HG02870 (cell line): ENCODE data around the gene KLRC4.
"Not testable (repeated sequence)": the region's sequence is repeated elsewhere in the genome, so short reads cannot be mapped to it uniquely, and the experiment has no call there.

Experiments
- ATAC-seq: cut with Tn5 transposase; IDR thresholded peaks from one replicate; pipeline ENCODE4 v1.9.1; 2021; ENCODE audit warnings: mild to moderate bottlenecking, moderate library complexity; ENCODE audit not compliant: unreplicated experiment

The KLRC4 gene

GRCh38 chr12:10409392-10409791, at the start of gene KLRC4:
TSS of gene KLRC4 (minus strand) at chr12:10409757. CDS start at chr12:10409575, 182 bp downstream.
- ATAC-seq = no peak

- no peak for ATAC-seq
Observed at GRCh38 chr12:10457760-10458159, 48.2 kb upstream of the KLRC4 start.

GRCh38 chr12:10456856-10457255, 47.3 kb upstream of the KLRC4 start:
- ATAC-seq = no peak

- no peak for ATAC-seq
Observed at GRCh38 chr12:10455766-10456165, 46.2 kb upstream of the KLRC4 start.

GRCh38 chr12:10454531-10454930, 45.0 kb upstream of the KLRC4 start:
- no peak for ATAC-seq

- ATAC-seq = no peak
Observed at GRCh38 chr12:10453156-10453555, 43.6 kb upstream of the KLRC4 start, which contains the start of gene KLRC1. TSS of gene KLRC1 (minus strand) at chr12:10453377. CDS start at chr12:10451156, 2,221 bp downstream.

- ATAC-seq = no peak
Observed at GRCh38 chr12:10448236-10448635, 38.7 kb upstream of the KLRC4 start.

- ATAC-seq = not testable (repeated sequence)
Observed at GRCh38 chr12:10446052-10446451, 36.5 kb upstream of the KLRC4 start.

GRCh38 chr12:10441144-10441543, 31.6 kb upstream of the KLRC4 start:
- not testable (repeated sequence) for ATAC-seq

- not testable (repeated sequence) for ATAC-seq
Observed at GRCh38 chr12:10439608-10440274, 30.2 kb upstream of the KLRC4 start.

- not testable (repeated sequence) for ATAC-seq
Observed at GRCh38 chr12:10437601-10438000, 28.0 kb upstream of the KLRC4 start.

GRCh38 chr12:10435816-10436215, 26.3 kb upstream of the KLRC4 start, which contains the start of gene KLRC2:
TSS of gene KLRC2 (minus strand) at chr12:10436010. CDS start at chr12:10435986, 24 bp downstream.
- ATAC-seq = not testable (repeated sequence)

GRCh38 chr12:10430623-10431022, 21.1 kb upstream of the KLRC4 start:
- not testable (repeated sequence) for ATAC-seq

- ATAC-seq = not testable (repeated sequence)
Observed at GRCh38 chr12:10425938-10426337, 16.4 kb upstream of the KLRC4 start.

- ATAC-seq = not testable (repeated sequence)
Observed at GRCh38 chr12:10424260-10424899, 14.8 kb upstream of the KLRC4 start.

GRCh38 chr12:10422159-10422558, 12.6 kb upstream of the KLRC4 start:
- not testable (repeated sequence) for ATAC-seq

GRCh38 chr12:10420334-10420733, 10.8 kb upstream of the KLRC4 start, which contains the start of gene KLRC3:
TSS of gene KLRC3 (minus strand) at chr12:10420595. CDS start at chr12:10420550, 45 bp downstream.
- ATAC-seq = not testable (repeated sequence)

GRCh38 chr12:10408842-10409241, 715 bp downstream of the KLRC4 start:
- ATAC-seq = no peak

- no peak for ATAC-seq
Observed at GRCh38 chr12:10406725-10407124, 2.8 kb downstream of the KLRC4 start.

GRCh38 chr12:10405294-10405693, 4.3 kb downstream of the KLRC4 start:
- no peak for ATAC-seq

GRCh38 chr12:10404798-10405197, 4.8 kb downstream of the KLRC4 start:
- no peak for ATAC-seq

GRCh38 chr12:10400829-10401228, 8.7 kb downstream of the KLRC4 start:
- ATAC-seq = no peak
